HG03432 (cell line): ENCODE measurements around the gene PTN.
"Not testable (repeated sequence)": the region's sequence is repeated elsewhere in the genome, so short reads cannot be mapped to it uniquely, and the experiment has no call there.

Source experiments
- ATAC-seq: cut with Tn5 transposase; IDR thresholded peaks from one replicate; pipeline ENCODE4 v1.9.1; 2021; ENCODE audit warnings: mild to moderate bottlenecking, moderate library complexity; ENCODE audit not compliant: unreplicated experiment

The PTN gene

DNA sequence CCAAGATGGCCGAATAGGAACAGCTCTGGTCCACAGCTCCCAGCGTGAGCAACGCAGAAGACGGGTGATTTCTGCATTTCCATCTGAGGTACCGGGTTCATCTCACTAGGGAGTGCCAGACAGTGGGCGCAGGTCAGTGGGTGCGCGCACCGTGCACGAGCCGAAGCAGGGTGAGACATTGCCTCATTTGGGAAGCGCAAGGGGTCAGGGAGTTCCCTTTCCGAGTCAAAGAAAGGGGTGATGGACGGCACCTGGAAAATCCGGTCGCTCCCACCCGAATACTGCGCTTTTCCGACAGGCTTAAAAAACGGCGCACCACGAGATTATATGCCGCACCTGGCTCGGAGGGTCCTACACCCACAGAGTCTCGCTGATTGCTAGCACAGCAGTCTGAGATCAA, 161.9 kb downstream of the PTN start:
- not testable (repeated sequence) for ATAC-seq
